Measurements from ENCODE around the gene ADAM10. TPM values are rescaled to one million over a fixed set of nuclear protein-coding genes. Genes with fewer than 3 reads are reported as not detected.

ADAM10 gene
- total and polyA plus RNA-seq, 2 of the 8 experiments (the other 6 are each of a cell fraction or from before 2014, with no cell fraction given), result 46.5 to 163 TPM

GRCh38 chr15:58552505-58553364 is 196.8 kb downstream of the ADAM10 start:
- no peaks in the 10 kb centered on the region for H4K20me1 ChIP-seq (replicated peaks in 1 of 2; ENCODE audit: control insufficient read depth in 1 of 2, insufficient read depth in 2 of 2, low read length in 2 of 2)
- H2AFZ ChIP-seq (ENCODE audit: low read length), result 0 out of 2 replicates have a peak overlapping the region, but pooled peaks have one; percentile 98
- no peaks in the 10 kb centered on the region for H3K79me2 ChIP-seq (ENCODE audit: control insufficient read depth in 1 of 2, insufficient read depth in 2 of 2, low read length in 2 of 2)
- no peak overlapping the region for H3K4me2 ChIP-seq (ENCODE audit: insufficient read depth in 1 of 2, low read depth in 2 of 2, low read length in 2 of 2)
- H4K5ac ChIP-seq (ENCODE audit: insufficient read length, low read depth, low read length), result no peak overlapping the region
- H3K4me1 ChIP-seq (replicated peaks in 1 of 4; ENCODE audit: control insufficient read depth in 3 of 4, insufficient read depth in 4 of 4, low read length in 3 of 4), result peaks cover 0 to 7% (median 3%) of the 10 kb centered on the region in 4 experiments; a peak in 4 of 7 replicates
- no peaks in the 10 kb centered on the region; a peak in 1 of 7 replicates for H3K27me3 ChIP-seq (replicated peaks in 1 of 4; ENCODE audit: control insufficient read depth in 3 of 4, extremely low read depth in 1 of 4, insufficient read depth in 3 of 4, low read length in 3 of 4)
- ChIA-PET POLR2A (ENCODE audit: partially characterized antibody) (interaction anchor here (0.5 to 1.0 kb wide), 2 partner anchors 9 to 26 kb away, joined by 3 read pairs; no protein-coding TSS in a partner anchor), CTCF (ENCODE audit: partially characterized antibody) (interaction anchor here (0.8 to 1.5 kb wide), 2 partner anchors 115 to 160 kb away, joined by 3 read pairs; no protein-coding TSS in a partner anchor)
- H3K9ac ChIP-seq (replicated peaks in 1 of 4; ENCODE audit: extremely low read depth in 1 of 4, low read depth in 3 of 4, low read length in 3 of 4), result no peak overlapping the region
- H3K23me2 ChIP-seq (ENCODE audit: low read depth, low read length), result 0 out of 2 replicates have a peak, but pooled peaks cover 2% of the 10 kb centered on the region
- H3K36me3 ChIP-seq (ENCODE audit: control insufficient read depth in 2 of 4, insufficient read depth in 4 of 4, low read length in 3 of 4), result no peaks in the 10 kb centered on the region
- no peak overlapping the region for H3K4me3 ChIP-seq (ENCODE audit: extremely low read depth in 1 of 4, insufficient read depth in 2 of 4, low read depth in 3 of 4, low read length in 4 of 4)
- H2BK15ac ChIP-seq (ENCODE audit: low read length), result peak overlapping the region; percentile 40; the same call in 1 of the 2 replicates
- no peak overlapping the region for H2BK5ac ChIP-seq (ENCODE audit: low read depth, low read length)
- H2AK5ac ChIP-seq (ENCODE audit: low read depth, low read length), result no peak overlapping the region
- H3K23ac ChIP-seq (ENCODE audit: insufficient read length), result no peak overlapping the region
- no peaks in the 10 kb centered on the region for H3K79me1 ChIP-seq (ENCODE audit: low read depth, low read length)
- H2BK20ac ChIP-seq (ENCODE audit: low read length), result no peak overlapping the region
- no peak overlapping the region for H3K14ac ChIP-seq (ENCODE audit: insufficient read length)
- no peak overlapping the region for H3K56ac ChIP-seq (replicated peaks; ENCODE audit: insufficient read length, low read depth, low read length)
- FAIRE-seq (no peak), DNase-seq (ENCODE audit: low read depth in 1 of 2, low spot score in 2 of 2) (no peak)
- H2BK12ac ChIP-seq (ENCODE audit: low read depth, low read length), result no peak overlapping the region; the same call in 1 of the 2 replicates
- H4K8ac ChIP-seq (ENCODE audit: extremely low read depth, insufficient read depth, low read length), result peak overlapping the region; percentile 5; the same call in 1 of the 2 replicates
- no peak overlapping the region for H3K18ac ChIP-seq (ENCODE audit: extremely low read depth, low read length)
- WGBS, 2 experiments (ENCODE audit: extremely low coverage in 1 of 2, insufficient coverage in 1 of 2, insufficient read length in 1 of 2, insufficient replicate concordance in 2 of 2, low coverage in 1 of 2, low lambda C conversion rate in 2 of 2, missing lambda C conversion rate in 1 of 2), result 86% methylated on average over 21 of the region's 24 CpGs; no CpG with 5 or more reads in 1 of the 2 experiments
- H3K27ac ChIP-seq (ENCODE audit: low read depth, low read length), result no peak overlapping the region
- no peak overlapping the region for H2BK120ac ChIP-seq (replicated peaks; ENCODE audit: low read depth, low read length)
- H3K4ac ChIP-seq (replicated peaks; ENCODE audit: insufficient read length, low read depth, low read length), result no peak overlapping the region
- no peaks in the 10 kb centered on the region for H3K9me3 ChIP-seq (ENCODE audit: insufficient read depth in 2 of 2, low read depth in 1 of 2, low read length in 1 of 2)
- H4K91ac ChIP-seq (replicated peaks; ENCODE audit: insufficient read length, low read length), result peak overlapping the region; percentile 44
- TF ChIP-seq KDM4A (IDR thresholded peaks at IDR 0.05; ENCODE audit: low read depth, low read length, severe bottlenecking) (no peak), SIRT6 (IDR thresholded peaks at IDR 0.05; ENCODE audit: low read length) (no peak), SIN3A (conservative IDR thresholded peaks at IDR 0.05 in 1 of 2, IDR thresholded peaks at IDR 0.05 in 1 of 2; ENCODE audit: low read depth in 1 of 2, low read length in 2 of 2) (no peak), CHD2 (IDR thresholded peaks at IDR 0.05; ENCODE audit: low read length) (no peak), CEBPB (IDR thresholded peaks at IDR 0.05; ENCODE audit: low read depth, low read length) (no peak), TAF7 (optimal IDR thresholded peaks at IDR 0.05; ENCODE audit: borderline replicate concordance, low read depth, low read length) (no peak), PHF8 (conservative IDR thresholded peaks at IDR 0.05; ENCODE audit: low read depth, low read length) (no peak), ASH2L (IDR thresholded peaks at IDR 0.05; ENCODE audit: low read length) (no peak), POLR2A (IDR thresholded peaks at IDR 0.05; ENCODE audit: control extremely low read depth in 1 of 2, low read depth in 2 of 2, low read length in 2 of 2) (no peak), KDM5A (IDR thresholded peaks at IDR 0.05; ENCODE audit: low read length) (no peak), HDAC2 (IDR thresholded peaks at IDR 0.05; ENCODE audit: borderline replicate concordance in 1 of 2, low read depth in 2 of 2, low read length in 2 of 2) (no peak)
- TF ChIP-seq, protein P1, sequence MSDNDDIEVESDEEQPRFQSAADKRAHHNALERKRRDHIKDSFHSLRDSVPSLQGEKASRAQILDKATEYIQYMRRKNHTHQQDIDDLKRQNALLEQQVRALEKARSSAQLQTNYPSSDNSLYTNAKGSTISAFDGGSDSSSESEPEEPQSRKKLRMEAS (IDR thresholded peaks at IDR 0.05), result no peak

Data from H1 (cell line).